NCI-H2029 treated with DMSO at 0.1 percent for 48 hours (cell line): Measurements from ENCODE around the gene PIGW.

Experiments used
- DNase-seq: peaks from one replicate; lab custom pipeline; 2025; lab: John Stamatoyannopoulos, UW

Gene PIGW, protein sequence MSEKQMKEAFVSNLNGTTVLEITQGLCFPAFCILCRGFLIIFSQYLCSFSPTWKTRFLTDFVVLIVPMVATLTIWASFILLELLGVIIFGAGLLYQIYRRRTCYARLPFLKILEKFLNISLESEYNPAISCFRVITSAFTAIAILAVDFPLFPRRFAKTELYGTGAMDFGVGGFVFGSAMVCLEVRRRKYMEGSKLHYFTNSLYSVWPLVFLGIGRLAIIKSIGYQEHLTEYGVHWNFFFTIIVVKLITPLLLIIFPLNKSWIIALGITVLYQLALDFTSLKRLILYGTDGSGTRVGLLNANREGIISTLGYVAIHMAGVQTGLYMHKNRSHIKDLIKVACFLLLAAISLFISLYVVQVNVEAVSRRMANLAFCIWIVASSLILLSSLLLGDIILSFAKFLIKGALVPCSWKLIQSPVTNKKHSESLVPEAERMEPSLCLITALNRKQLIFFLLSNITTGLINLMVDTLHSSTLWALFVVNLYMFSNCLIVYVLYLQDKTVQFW

DNA sequence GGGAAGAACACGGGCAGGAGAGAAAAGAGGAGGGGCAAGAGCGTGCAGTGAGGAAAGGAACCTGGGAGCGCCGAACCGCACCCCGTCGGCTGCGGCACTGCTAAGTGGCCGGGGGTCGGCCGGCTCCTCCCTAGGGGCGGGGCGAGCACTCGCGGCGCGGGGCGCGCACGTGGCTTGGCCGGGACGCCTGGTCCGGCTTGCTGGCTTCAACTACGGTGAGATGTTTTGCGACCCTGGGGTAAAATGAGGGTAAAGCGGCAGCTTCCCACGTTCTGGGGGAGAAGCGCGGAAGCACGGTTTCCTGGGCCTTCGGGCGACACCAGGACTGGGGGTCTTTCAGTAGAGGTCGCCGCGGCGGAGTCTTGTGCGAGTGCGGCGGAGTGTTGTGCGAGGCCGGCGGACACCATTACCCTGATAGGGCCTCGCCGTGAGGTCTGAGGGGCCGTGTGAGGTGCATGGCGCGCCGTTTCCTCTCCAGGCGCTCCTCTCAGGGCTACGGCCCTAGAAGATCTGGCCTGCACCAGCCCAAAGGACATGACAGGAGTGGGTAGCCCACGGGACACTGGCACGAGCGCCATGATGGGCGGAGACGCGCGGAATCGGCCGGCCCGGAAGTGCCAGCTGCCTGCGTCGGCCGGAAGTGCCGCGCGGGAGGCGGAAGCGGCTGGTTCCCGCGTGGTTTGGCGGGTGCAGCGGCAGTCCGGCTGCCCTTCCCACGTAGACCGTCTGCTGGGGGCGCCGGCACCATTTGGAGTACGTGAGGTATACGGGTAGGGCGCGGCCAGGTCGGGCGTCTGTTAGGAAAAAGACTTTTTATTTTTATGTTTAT lies at the start of gene PIGW, which contains the start of gene MYO19:
TSS of gene PIGW (plus strand) at position 148 of the 829 bp plus-strand sequence. CDS start 2,115 bp downstream, outside the sequence.
TSS of gene MYO19 (minus strand) at position 29 of the 829 bp plus-strand sequence. CDS start 2,330 bp downstream, outside the sequence.
- DNase-seq: peak; percentile 70

DNA sequence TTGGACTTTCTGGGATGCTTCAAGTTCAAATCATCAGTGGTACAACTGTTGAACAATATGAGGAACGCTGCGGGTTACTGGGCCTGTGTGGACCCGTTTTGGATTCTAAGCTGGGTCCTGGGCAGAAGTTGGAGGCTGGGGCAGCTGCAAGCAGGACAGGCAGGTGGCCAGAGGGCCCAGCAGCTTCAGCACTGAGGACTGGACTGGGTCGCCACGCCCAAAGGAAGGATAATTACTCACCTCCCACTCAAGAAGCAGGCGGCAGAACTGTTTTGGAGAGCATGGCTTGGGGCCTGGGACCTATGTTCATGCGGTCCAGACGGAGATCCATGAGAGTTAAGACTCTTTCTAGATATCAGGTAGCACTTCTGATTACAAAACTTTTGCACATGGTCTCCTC lies 49.8 kb upstream of the PIGW start:
- DNase-seq: no peak

DNA sequence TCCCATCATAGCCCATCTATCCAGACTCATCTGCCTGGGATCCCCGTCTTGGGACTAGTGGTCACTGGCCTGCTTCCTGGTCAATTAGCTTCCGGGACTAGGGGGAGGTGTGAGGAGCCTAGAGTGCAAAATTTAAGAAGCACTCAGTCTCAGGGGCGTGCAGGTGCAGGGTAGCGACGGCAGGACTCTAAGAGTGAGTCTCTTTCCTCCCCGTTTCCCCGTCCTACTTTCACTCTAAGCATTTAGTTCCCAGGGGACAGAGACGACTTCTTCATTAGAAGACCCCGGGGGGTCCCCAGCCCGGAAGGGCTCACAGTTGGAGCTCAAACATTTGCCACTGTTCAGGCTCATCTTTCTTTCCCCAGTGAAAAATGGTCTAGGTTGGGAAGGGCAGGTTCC lies 49.0 kb upstream of the PIGW start:
- no peak for DNase-seq

DNA sequence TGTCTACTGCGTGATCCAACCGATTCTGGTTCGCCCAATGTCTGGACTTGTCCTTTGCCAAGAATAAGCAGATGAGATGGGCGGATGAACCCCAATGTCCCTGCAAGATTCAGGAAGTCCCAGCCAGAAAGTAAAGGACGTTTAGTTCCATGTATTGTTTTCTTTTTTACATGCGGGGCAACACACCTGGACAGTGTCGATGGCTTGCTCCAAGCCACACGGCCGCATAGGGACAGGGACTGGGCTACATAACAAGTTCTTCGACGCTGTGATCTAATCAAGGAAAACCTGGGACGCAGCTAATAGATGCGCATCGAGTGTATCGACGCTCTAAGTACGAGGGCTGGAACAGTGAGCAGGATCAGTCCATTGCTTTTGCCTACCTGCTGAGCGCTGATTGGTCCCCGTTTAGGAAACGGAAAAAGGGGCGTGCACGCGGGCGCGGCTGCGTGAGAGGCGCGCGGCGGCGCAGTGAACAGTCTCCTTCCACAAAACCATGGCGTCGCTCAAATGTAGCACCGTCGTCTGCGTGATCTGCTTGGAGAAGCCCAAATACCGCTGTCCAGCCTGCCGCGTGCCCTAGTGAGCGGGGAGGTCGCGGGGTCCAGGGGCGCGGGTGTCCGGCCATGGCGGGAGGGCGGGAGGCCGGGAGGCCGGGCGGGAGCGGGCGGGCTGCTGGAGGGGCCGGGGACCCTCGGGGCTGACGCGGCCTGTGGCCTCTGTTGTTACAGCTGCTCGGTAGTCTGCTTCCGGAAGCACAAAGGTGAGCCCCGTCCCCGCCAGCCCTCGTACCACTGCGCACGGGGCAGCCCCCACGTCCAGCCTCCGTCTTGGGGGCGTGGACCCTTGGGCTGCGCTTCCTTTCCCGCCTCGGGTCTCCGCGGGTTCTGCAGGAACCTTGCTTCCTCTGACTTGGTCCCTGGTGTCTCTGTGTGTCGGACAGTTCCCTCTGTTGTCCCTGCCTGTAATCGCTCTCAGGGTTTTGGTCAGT lies 48.3 kb upstream of the PIGW start, which contains the start of gene ZNHIT3:
TSS of gene ZNHIT3 (plus strand) at position 478 of the 991 bp plus-strand sequence. CDS start at position 497, 19 bp downstream.
- DNase-seq: peak; percentile 77

DNA sequence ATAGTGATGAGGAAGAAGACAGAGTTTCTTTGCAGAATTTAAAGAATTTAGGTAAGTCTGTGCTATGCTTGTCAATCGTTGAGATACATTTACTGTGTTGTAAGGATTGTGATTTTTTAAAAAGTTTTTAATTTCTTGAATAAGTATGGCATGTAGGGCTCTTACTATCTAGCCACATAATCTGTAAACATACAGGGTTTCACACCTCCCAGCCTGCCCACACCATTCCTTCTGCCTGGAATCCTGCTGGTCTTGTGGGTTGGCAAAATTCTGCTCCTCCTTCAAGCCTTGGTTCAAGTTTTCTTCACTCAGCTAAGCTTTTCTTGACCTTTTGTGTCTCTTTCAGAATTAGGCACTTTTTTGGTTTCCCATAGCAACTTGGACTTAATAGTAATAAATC lies 40.8 kb upstream of the PIGW start:
- DNase-seq: no peak

DNA sequence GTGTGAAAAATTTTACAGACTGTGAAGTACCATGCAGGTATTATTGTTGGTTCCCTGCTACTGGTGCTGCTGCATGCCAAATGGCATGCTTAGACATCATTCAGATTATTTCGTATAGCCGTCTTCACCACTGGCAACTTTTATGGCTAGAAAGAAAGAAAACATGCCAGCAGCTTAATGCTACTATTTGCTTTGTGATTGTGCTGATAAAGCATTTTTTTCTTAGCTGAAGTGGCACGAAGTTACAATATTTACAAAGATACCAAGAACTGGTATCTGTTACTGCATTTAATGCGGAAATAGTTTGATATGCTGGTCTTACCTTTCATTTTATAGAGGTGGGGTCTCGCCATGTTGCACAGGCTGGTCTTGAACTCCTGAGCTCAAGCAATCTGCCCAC lies 40.1 kb upstream of the PIGW start:
- DNase-seq: no peak

DNA sequence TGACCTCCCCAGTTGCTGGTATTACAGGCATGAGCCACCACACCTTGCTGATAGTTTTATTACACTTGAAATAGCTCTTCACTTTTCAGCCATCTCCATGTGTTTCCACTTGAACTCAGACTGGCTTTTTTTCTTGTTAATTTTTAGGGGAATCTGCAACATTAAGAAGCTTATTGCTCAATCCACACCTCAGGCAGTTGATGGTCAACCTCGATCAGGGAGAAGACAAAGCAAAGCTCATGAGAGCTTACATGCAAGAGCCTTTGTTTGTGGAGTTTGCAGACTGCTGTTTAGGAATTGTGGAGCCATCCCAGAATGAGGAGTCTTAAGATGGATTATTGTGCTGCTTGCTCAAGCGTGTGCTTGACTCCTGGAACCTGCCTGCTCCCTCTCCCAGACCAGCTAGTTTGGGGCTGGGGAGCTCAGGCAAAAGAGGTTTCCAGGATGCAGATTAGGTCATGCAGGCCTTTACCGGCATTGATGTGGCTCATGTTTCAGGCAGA lies 39.7 kb upstream of the PIGW start:
- no peak for DNase-seq

DNA sequence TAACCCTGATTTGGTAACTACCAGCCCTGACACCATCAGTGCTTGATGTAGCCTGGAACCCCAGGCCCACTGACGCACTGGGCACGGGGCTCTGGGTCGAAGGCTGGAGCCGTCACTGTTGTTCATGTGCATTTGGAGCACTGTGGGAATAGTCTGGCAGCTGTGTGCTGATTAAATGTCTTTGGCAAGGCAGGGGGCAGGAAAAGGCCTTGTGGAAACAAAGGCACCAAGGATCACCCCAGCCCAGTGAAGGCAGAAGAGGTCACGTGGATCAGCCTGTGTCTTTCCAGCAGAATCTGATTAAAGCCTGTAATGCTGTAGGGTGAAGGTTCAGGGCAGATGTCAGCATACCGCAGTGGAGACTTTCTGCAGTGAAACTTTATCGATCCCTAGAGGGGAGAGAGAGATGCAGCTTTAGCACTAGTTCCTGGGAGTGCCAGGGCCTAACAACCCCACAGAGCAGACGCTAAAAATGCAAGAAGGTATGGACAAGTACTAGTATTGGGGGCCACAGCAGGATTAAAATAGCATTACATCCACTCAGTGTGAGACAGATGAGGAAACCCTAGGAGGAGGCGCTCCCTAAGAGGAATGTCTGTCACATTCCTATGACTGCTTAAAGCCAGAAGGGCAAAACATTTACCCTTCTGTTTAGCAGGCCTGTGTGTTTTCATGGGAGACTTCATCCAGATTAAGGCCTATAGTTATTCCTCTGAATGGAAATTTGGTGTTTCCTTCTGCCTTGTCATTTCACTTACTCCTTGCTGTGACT lies 38.6 kb upstream of the PIGW start:
- DNase-seq: no peak

DNA sequence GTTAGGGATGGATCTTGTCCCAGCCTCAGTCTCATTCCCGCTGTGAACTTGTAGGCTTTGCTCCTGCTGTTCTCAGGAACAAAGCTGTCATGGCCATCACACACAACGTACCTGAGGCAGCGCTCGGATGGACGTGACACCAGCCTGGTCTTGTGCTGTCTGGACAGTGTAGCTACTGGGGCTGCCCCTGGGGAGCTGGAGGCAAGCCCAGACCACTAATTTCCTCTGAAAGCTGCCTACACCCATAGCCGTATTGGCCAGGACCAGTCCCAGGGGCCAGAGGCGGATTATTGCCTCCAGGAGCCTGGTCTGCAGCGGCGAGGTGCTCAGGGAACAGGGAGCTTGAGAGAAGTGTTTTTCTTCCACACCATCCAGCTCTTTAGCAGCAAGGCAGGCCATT lies 36.6 kb upstream of the PIGW start:
- DNase-seq: no peak

DNA sequence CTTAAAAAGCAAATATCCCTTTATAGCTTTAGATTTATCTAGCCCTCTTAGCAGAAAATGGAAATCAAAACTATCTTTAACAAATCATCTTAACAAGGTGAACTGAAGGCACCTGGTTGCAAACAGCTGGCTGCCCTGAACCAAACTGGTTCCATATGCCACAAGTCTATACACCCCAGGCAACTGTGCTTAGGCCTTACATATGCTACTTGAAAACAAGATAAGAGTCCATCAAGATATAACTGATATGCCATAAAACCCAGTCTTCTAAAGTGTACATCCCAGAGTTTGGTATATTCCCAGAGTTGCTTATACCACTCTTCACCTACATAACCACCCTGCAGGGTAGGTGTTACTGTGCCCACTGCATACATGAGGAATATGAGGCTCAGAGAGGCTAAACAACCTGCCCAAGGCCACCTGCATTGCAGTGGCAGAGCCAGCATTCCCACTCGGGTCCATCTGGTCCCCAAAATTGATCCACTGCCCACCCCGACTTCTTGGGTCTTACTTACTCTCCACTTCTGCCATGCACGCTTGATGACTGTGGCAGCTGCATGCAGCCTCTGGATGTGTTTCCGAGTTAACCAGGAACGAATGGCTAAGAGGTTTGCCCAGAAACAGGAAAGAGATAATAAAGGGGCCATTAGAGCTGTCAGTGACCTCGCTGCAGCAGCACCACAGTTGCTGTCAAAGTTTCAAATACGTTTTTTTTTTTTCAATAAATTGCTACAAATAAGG lies 36.1 kb upstream of the PIGW start:
- no peak for DNase-seq

DNA sequence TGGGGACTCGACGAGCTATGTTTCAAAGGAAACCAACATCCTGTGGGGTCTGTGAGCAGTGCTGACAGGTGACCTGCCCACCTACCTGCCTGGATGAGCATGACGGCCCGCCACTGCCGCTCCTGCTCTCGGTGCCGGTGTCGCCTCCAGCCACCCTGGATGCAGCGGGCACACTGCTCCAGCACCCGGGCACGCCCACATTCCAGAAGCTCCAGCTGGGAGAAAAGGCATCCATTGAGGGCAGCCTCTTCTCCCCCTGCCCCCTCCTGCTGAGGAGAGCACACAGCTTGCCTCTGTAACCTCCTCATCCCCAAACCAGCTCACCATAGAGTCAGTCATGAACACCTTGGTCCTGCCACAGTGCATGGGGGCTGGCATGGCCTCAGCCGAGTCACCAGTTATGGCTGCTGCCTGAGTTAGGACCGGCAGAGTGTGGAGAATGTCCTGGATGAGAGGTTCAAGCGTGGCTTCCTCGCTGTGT lies 34.0 kb upstream of the PIGW start:
- no peak for DNase-seq

DNA sequence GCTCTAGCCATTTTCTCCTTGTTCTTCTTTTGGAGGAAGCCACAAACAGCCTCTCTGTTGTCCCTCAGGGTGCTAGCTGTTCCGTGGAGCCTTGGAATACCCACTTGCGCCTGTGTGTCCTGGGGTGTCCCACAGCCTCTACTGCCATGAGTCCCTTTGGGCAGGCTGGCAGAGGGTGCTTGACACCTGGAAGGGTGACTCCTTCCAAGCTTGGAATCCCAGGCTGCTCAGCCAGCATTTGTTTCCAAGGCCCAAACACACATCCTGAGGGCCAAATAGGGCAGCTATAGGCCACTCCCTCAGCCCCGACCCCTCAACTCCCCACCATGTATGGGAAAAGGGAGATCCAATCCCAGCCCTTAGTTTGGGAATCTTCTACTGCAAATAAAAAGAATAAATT lies 33.4 kb upstream of the PIGW start:
- no peak for DNase-seq

DNA sequence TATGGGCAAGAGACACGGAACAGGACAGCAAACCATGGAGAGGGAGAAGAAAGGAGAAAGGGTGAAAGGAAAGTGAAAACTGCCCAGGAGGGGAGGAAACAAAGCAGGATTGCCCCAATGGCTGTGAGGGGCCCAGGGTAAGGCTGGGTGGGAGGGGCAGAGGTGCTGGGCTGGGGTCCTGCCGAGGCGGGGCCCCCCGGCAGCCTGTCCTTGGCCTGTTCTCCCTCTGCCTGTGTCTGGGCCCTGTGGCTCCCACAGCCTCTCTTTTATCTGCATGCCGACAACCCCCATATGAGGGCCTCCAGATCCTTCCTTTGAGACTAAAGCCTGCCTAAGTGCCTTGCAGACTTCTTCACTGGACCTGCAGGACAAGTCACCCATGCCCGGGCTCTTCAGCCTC lies 32.8 kb upstream of the PIGW start:
- DNase-seq: no peak

DNA sequence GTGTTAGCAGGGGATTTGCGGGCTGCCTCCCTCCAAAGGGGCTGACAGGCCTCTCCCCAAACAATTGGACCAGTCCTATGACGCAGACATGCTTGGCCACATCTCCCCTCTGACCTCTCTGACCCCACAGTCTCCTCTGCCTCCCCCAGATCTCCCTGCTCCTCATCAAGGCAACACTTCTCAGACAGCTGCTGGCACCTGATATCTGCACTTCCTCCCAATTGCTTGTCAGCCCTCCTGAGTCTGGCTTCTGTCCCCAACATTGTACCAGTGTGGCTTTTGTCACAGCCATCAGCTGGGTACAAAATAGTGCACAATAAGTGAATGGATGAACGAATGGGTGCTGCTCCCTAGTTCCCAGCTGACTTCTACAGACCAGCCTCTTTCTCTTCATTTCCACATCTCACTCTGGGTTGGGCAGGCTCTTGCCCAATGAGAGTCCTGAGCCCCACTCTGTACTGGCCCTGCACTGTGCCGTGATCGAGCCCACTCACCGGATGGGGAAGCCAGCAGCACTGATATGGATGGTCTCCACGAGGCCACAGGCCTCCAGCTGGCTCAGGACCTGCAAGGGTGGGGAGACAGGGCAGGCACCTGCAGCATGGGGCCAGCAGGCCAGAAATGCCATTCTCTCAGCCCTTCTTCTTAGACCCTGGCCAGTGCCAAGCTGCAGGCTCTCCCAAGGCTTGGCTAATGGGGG lies 31.2 kb upstream of the PIGW start:
- DNase-seq: no peak

DNA sequence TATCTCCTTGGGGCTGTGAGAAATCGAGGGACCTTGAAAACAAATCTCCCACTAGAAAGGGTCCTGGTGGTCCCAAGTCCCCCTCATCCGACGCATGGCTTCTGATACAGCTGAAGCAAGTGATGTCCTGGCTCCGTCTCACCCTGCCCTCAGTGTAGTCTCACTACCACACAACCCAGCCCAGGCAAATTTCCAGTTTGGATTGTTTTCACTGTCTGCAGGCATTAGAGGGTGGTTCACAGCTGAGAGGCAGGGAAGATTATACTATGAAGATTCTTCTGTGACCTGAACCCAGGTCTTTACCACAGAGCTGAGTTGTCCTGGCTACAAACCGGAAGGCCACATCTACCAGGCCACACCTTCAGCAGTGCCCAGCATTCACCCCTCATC lies 30.6 kb upstream of the PIGW start:
- DNase-seq: no peak

DNA sequence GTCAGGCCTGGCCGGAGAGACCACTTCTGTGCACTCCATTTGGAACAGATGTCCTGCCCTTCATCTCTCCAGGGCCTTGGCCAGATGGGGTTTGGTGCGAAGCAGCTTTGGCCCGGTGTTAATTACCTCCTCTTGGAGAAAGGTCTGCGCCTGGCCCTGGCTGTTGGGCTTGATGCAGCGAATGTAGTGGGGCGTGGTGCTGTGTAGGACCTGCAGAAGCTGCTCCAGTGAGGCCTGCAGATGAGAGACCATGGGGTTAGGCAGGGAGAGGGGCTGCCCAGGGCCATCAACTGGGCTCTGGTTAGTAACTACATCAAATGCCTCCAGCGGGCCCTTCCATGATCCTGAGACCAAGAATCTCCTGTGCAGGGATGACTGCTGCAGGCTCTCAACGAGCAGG lies 29.6 kb upstream of the PIGW start:
- no peak for DNase-seq

DNA sequence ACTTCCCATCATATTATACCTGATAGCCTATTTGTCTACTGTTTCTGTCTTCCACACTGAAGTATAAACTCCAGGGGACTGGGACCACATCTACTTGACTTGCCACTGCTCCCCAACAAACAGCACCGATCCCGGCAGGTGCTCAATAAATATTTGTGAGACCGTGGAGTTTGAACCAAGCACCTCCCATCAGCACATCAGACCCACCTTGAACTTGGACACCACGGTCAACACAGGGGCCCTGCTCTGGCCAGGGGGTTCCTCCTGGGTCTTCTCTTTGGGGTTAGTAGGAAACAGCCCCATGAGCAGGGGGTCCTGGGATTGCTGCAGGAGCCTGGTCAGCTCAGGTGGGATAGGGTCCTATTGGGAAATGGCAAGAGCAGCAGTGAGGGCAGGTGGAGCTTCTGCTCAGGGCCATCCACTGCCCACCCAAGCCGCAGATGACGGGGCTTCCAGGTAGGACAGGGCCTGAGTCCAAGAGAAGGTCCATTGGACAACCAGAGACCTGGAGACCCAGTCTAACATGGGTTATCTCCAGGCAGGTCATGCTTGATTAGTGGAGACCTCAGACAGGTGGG lies 28.4 kb upstream of the PIGW start:
- DNase-seq: no peak

DNA sequence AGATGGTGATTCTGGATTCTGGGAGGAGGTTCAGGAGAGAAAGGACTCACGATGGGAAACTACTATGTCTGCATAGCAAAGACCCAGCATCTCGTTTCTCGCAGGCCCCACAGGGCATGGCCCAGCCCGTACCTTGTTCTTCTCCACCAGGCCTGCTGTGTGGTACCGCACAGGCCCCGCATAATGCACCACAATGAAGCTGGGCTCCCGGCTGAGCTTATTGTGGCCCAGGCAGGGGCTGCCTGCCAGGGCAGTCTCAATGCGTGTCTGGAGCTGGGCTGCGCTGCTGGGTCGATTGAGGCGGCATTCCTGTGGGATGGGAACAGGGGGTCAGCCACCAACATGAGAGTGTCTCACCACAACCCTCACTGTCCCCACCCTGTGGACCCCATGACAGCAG lies 28.0 kb upstream of the PIGW start:
- no peak for DNase-seq

DNA sequence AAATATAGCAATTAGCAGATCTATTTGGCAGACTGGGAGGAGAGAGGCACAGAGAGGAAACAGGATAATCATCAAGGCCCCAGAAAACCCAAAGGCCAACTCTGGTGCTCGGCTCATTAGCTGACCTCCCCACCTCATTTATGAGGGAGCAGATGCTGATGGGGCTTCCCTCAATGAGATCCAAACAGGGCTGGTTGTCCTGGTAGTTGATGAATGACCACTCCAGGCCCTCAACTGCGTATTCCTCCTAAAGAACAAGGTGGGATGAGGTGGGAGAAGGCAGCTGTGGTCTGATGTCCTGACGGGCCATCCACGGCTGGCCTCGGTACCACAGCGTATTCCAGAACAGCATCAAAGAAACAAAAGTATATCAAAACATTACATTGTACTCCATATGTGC lies 27.5 kb upstream of the PIGW start:
- no peak for DNase-seq
